Duodenal mucosa (tissue), 2 donors: ENCODE data around the gene ELMOD3.
A peak's percentile ranks its signal among the peaks of the same experiment; 100 is the strongest.

Source experiments
- H3K27ac ChIP-seq: one replicate; pipeline ENCODE4 v1.7.0; 2013; ENCODE audit warnings: low read depth, low read length
- H3K27me3 ChIP-seq, 2 donors: one replicate each; pipeline ENCODE4 v1.7.0; 2013; ENCODE audit warnings: low read length in 2 of 2, control low read depth in 1 of 2; ENCODE audit not compliant: insufficient read depth in 2 of 2, control insufficient read depth in 1 of 2
- H3K36me3 ChIP-seq, 2 donors: one replicate each; pipeline ENCODE4 v1.7.0; 2013; ENCODE audit warnings: low read length in 2 of 2, control low read depth in 1 of 2; ENCODE audit not compliant: insufficient read depth in 2 of 2, control insufficient read depth in 1 of 2
- H3K4me1 ChIP-seq, 2 donors: one replicate each; pipeline ENCODE4 v1.7.0; 2013; ENCODE audit warnings: low read length in 2 of 2, control low read depth in 1 of 2; ENCODE audit not compliant: insufficient read depth in 2 of 2, control insufficient read depth in 1 of 2
- H3K4me3 ChIP-seq, 2 donors: one replicate each; pipeline ENCODE4 v1.7.0; 2013; ENCODE audit warnings: low read length in 2 of 2, low read depth in 1 of 2
- H3K9ac ChIP-seq, 2 donors: one replicate each; pipeline ENCODE4 v1.7.0; 2013; ENCODE audit warnings: low read length in 2 of 2, low read depth in 1 of 2
- H3K9me3 ChIP-seq, 2 donors: one replicate each; pipeline ENCODE4 v1.7.0; 2013; ENCODE audit warnings: low read length in 2 of 2, control low read depth in 1 of 2; ENCODE audit not compliant: control insufficient read depth in 1 of 2

ELMOD3 gene

GRCh38 chr2:85421260-85422071 is 66.9 kb downstream of the ELMOD3 start:
- Histone ChIP-seq H3K36me3 (no peaks in the 10 kb centered on the region), H3K9ac (peak overlapping the region; percentile 27 to 51), H3K9me3 (no peaks in the 10 kb centered on the region), H3K4me3 (peak overlapping the region in 1 of 2 donors; percentile 43), H3K27ac (peak overlapping the region; percentile 6), H3K4me1 (peaks cover 33 to 34% of the 10 kb centered on the region in 2 donors), H3K27me3 (no peaks in the 10 kb centered on the region)

- Histone ChIP-seq H3K27me3 (no peaks in the 10 kb centered on the region), H3K27ac (no peak overlapping the region), H3K4me1 (peaks cover 34 to 37% of the 10 kb centered on the region in 2 donors), H3K9me3 (no peaks in the 10 kb centered on the region), H3K36me3 (no peaks in the 10 kb centered on the region), H3K9ac (no peak overlapping the region), H3K4me3 (no peak overlapping the region)
Observed at GRCh38 chr2:85422072-85422457, 67.5 kb downstream of the ELMOD3 start.

DNA sequence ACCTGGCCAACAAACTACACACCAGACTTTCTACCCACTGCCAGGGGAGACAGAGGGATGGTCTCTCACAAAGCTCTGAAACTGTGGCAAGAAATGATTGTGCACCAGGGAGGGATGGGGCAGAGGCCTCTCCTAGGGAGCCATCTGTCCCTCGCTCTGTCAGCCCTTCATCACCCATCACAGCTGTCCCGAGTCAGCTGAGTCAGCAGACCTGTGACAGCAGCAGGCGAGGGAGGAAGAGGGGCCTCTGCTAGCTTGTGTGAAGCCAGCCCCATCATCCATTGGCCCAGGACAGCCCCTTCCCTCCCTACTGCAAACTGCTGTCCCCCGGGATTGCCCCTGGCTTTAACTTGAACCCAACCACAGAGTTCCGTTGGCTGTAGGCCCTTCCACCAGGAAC is 69.0 kb downstream of the ELMOD3 start:
- H3K9me3 ChIP-seq: no peaks in the 10 kb centered on the region
- H3K27ac ChIP-seq: no peak overlapping the region
- no peak overlapping the region for H3K4me3 ChIP-seq
- peaks cover 39% of the 10 kb centered on the region in 2 donors for H3K4me1 ChIP-seq
- no peak overlapping the region for H3K9ac ChIP-seq
- H3K27me3 ChIP-seq: no peaks in the 10 kb centered on the region
- H3K36me3 ChIP-seq: no peaks in the 10 kb centered on the region

DNA sequence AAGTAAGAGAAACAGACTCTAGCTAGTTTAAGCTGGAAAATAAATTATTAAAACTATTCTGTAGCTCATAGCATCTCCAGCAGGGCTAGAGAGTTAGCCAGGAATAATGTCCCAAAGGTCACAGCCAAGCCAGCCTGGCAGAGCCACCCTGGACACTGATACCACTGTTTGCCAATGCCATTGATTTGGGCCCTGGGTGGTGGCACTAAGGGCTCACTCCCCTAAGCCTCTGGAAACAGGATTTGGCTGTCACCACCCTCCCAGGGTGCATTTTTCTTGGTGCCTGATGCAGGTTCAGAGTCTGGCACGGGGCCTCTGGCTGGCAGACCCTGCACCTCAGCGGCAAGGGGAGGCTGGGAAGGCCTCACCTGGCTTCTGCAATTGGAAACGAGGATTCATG is 71.0 kb downstream of the ELMOD3 start:
- Histone ChIP-seq H3K27me3 (no peaks in the 10 kb centered on the region), H3K4me1 (peaks cover 23 to 24% of the 10 kb centered on the region in 2 donors), H3K9ac (no peak overlapping the region), H3K4me3 (no peak overlapping the region), H3K27ac (no peak overlapping the region), H3K9me3 (no peaks in the 10 kb centered on the region), H3K36me3 (no peaks in the 10 kb centered on the region)

DNA sequence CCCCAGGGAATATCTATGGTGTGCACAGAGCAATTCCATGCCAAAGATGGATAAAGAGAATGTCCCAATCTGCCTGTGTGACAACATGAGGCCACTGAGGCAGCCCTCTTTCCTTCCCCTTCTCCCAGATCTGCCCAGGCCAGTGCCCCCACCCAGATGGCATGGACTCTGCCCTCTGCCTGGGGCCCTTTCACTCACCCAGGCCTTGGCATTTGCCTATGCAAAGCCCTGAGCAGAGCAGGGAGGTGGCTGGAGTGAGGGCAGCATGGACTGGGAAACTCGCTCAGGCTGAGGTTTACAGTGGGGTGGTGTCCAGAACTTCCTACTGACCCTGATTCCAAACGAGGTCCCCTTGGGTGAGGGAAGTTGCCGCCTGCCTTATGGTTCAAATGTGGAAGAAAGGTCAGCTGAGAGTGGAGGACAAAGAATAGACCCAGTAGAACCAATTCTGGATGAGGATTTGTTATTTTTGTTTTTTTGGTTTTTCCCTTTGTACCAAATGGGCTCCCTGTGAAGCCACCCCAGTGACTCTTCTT is 72.8 kb downstream of the ELMOD3 start:
- Histone ChIP-seq H3K9ac (no peak overlapping the region), H3K27me3 (no peaks in the 10 kb centered on the region)

DNA sequence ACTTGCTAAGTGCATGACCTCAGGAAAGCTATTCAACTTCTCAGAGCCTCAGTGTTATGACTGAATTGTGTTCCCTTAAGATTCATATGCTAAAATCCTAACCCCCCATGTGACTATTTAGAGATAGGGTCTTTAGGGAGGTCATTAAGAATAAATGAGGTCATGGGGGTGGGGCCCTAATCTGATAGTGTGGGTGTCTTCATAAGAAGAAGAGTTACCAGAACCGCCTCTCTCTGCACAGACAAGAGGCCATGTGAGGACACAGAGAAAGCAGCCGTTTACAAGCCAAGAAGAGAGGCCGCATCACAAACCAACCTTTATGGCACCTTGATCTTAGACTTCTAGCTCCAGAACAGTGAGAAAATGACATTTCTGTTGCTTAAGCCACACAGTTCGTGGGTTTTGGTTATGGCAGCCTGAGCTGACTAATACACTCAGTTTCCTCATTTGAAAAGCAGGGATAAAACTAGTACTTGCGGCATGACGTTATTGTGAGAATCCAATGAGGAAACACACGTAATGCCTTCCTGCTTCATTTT is 73.8 kb downstream of the ELMOD3 start:
- peaks cover 11 to 12% of the 10 kb centered on the region in 2 donors for H3K4me1 ChIP-seq
- H3K9ac ChIP-seq: no peak overlapping the region
- H3K27ac ChIP-seq: no peak overlapping the region

More for the DNA sequence above, 72.8 kb downstream of the ELMOD3 start:
- Histone ChIP-seq H3K36me3 (no peaks in the 10 kb centered on the region), H3K4me1 (peaks cover 10% of the 10 kb centered on the region in 2 donors), H3K27ac (no peak overlapping the region), H3K4me3 (no peak overlapping the region), H3K9me3 (no peaks in the 10 kb centered on the region)

DNA sequence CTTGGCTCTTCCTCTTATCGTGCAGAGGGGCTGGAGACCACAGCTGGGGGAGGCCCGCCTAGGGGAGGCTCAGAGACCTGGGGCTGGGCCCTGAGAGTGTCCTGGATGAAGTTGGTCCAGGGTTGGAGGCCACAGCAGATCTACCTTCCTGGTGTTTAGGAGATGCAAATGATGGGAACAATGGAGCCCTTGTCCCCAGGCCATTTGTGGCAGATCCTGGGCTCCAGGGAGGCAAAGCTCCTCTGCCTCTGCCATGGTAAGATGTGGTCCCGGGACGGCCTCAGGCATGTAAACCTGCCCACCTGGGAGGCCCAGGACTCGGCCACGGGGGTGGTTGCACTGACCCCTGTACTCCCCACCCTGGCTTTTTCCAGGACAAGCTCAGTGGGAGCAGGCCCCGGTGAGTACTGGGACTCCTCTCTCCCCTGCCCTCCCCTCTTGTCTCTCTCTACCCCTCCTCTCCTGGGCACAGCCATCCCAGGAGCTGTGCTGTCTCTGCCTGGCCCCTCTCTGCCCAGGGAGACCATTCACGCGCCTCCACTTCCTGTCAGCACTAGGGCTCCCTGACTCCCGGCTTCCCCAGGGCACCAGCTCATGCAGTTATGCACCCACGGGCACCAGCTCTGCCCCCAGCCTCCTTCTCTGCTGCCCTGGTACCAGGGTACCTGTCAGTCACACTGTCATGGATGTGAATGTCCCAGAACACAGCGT is 74.8 kb downstream of the ELMOD3 start:
- Histone ChIP-seq H3K9ac (no peak overlapping the region), H3K4me3 (no peak overlapping the region), H3K36me3 (no peaks in the 10 kb centered on the region), H3K27me3 (no peaks in the 10 kb centered on the region), H3K4me1 (peaks cover 16 to 21% of the 10 kb centered on the region in 2 donors), H3K9me3 (no peaks in the 10 kb centered on the region), H3K27ac (no peak overlapping the region)

More for the DNA sequence above, 73.8 kb downstream of the ELMOD3 start:
- H3K4me3 ChIP-seq: no peak overlapping the region
- no peaks in the 10 kb centered on the region for H3K9me3 ChIP-seq
- H3K36me3 ChIP-seq: no peaks in the 10 kb centered on the region
- no peaks in the 10 kb centered on the region for H3K27me3 ChIP-seq

GRCh38 chr2:85429924-85430289 is 75.3 kb downstream of the ELMOD3 start:
- H3K27ac ChIP-seq: no peak overlapping the region
- no peak overlapping the region for H3K4me3 ChIP-seq
- H3K27me3 ChIP-seq: no peaks in the 10 kb centered on the region
- H3K9me3 ChIP-seq: no peaks in the 10 kb centered on the region
- no peaks in the 10 kb centered on the region for H3K36me3 ChIP-seq
- H3K9ac ChIP-seq: no peak overlapping the region
- peaks cover 16 to 24% of the 10 kb centered on the region in 2 donors for H3K4me1 ChIP-seq

DNA sequence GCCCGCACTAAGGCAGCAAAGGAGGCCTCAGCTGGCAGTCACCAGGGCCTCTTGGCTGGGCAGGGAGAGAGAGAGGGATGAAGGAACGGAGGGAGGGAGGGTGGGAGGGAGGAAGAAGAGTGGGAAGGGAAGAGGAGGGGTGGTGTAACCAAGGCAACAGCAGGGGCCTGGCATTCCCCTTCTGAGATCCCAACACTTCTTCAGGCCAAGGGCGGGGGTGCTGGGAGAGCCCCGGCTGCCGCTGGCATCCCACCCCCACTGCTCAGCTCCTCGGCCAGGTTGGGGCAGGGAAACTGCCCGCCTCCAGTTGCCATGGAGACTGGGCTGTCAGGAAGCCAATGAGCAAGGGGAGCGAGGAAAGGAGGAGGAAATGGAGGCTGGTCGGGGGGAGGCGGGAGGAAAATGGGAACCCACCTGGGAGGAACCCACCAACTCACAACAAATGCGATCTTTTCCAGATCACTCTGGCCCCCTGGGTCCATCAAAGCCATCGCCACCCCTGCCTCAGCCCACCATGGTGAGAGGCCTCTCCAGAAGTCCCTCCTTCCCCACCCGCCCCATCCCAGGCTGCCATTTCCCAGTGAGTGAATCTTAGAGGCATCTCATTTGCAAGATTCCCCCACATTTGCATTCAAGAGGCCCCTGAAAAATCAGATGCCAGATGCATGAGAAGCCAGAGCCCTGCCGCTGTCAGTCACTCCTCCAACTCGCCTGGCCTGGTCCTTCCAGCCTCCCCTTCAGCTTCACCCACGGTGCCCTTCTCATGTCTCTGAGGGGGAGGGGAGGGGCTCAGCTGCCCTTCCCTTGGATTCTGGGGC is 76.4 kb downstream of the ELMOD3 start:
- Histone ChIP-seq H3K4me1 (peaks cover 19 to 35% of the 10 kb centered on the region in 2 donors), H3K27ac (no peak overlapping the region), H3K9ac (no peak overlapping the region), H3K36me3 (no peaks in the 10 kb centered on the region), H3K9me3 (no peaks in the 10 kb centered on the region), H3K27me3 (no peaks in the 10 kb centered on the region), H3K4me3 (no peak overlapping the region)
